K562 (cell line): ENCODE results near the gene MT4. TPM values are rescaled to one million over a fixed set of nuclear protein-coding genes. Genes with fewer than 3 reads are reported as not detected.
A peak's percentile ranks its signal among the peaks of the same experiment; 100 is the strongest.

Experiments
- BRF2 ChIP-seq: IDR thresholded peaks from 3 replicates; pipeline ENCODE4 v1.6.1; 2011; ENCODE audit warnings: borderline replicate concordance, mild to moderate bottlenecking; ENCODE audit not compliant: insufficient read length, insufficient read depth
- CBFA2T2 ChIP-seq: fragments of 450-650 bp; conservative IDR thresholded peaks from 2 replicates; pipeline ENCODE4 v1.6.1; 2017; ENCODE audit warnings: mild to moderate bottlenecking
- CBX2 ChIP-seq: fragments of 200-600 bp; sonication (generic); IDR thresholded peaks from one replicate; pipeline ENCODE4 v1.6.1; 2012; ENCODE audit warnings: mild to moderate bottlenecking, low read length, inconsistent platforms; ENCODE audit not compliant: insufficient read depth, poor library complexity, severe bottlenecking
- ERF ChIP-seq: fragments of 450-650 bp; formaldehyde crosslinking; IDR thresholded peaks from 2 replicates; pipeline ENCODE4 v1.4.0; 2020; ENCODE audit warnings: mild to moderate bottlenecking, mixed read lengths
- ETS1 ChIP-seq: conservative IDR thresholded peaks from 2 replicates; pipeline ENCODE4 v1.6.1; 2011; ENCODE audit warnings: low read depth, mild to moderate bottlenecking, low read length; ENCODE audit not compliant: control insufficient read depth
- FOXA3 ChIP-seq, 2 experiments: fragments of 450-650 bp in 1 of 2; sonication (generic) in 1 of 2; formaldehyde crosslinking; IDR thresholded peaks in 1 of 2; conservative IDR thresholded peaks in 1 of 2; 2 replicates each; pipeline versions ENCODE4 v1.4.0 to v1.8.0; 2020 to 2022; ENCODE audit warnings: mild to moderate bottlenecking in 2 of 2, missing genetic modification reagents in 1 of 2
- FOXP4 ChIP-seq: sonication (generic); formaldehyde crosslinking; IDR thresholded peaks from 2 replicates; pipeline ENCODE4 v1.8.0; 2022; ENCODE audit warnings: mild to moderate bottlenecking, missing genetic modification reagents, borderline replicate concordance
- GATAD2B ChIP-seq: fragments of 450-650 bp; IDR thresholded peaks from 2 replicates; pipeline ENCODE4 v1.6.1; 2017; ENCODE audit warnings: mild to moderate bottlenecking, borderline replicate concordance
- HEY1 ChIP-seq: fragments of 250-450 bp; sonication (Bioruptor Pico); IDR thresholded peaks from 2 replicates; pipeline ENCODE4 v1.5.0; 2020; ENCODE audit warnings: mild to moderate bottlenecking, moderate library complexity, borderline replicate concordance
- MBD1 ChIP-seq: fragments of 250-450 bp; sonication (Bioruptor Pico); IDR thresholded peaks from 2 replicates; pipeline ENCODE4 v1.8.0; 2022; ENCODE audit warnings: inconsistent platforms
- POU5F1 ChIP-seq: fragments of 150-350 bp; IDR thresholded peaks from 2 replicates; pipeline ENCODE4 v1.6.1; 2014; ENCODE audit warnings: borderline replicate concordance, low read length, low read depth, mild to moderate bottlenecking; ENCODE audit not compliant: partially characterized antibody
- RHOXF2B ChIP-seq: fragments of 250-450 bp; sonication (Bioruptor Pico); conservative IDR thresholded peaks from 2 replicates; pipeline ENCODE4 v1.5.1; 2021
- SAFB2 ChIP-seq: fragments of 200-400 bp; formaldehyde crosslinking; IDR thresholded peaks from 2 replicates; pipeline ENCODE4 v1.6.1; 2018; ENCODE audit warnings: borderline replicate concordance, low read length, low read depth, moderate library complexity; ENCODE audit not compliant: severe bottlenecking
- SREBF1 ChIP-seq: fragments of 150-350 bp; IDR thresholded peaks from 2 replicates; pipeline ENCODE4 v1.6.1; 2014; ENCODE audit warnings: antibody characterized with exemption, low read depth, low read length, borderline replicate concordance
- ZNF274 ChIP-seq: IDR thresholded peaks from 2 replicates; pipeline ENCODE4 v1.6.1; 2011; ENCODE audit warnings: low read depth, mild to moderate bottlenecking, low read length, moderate library complexity, borderline replicate concordance
- ZNF436 ChIP-seq: fragments of 250-450, 450-650 bp; sonication (Bioruptor Pico); formaldehyde crosslinking; IDR thresholded peaks from 2 replicates; pipeline ENCODE4 v1.7.0; 2020; ENCODE audit warnings: mild to moderate bottlenecking
- ZNF511 ChIP-seq: sonication (generic); formaldehyde crosslinking; IDR thresholded peaks from 2 replicates; pipeline ENCODE4 v1.8.0; 2022; ENCODE audit warnings: mild to moderate bottlenecking, missing genetic modification reagents
- ZNF584 ChIP-seq: fragments of 200-800 bp; sonication (Bioruptor generic); IDR thresholded peaks from 2 replicates; pipeline ENCODE4 v1.6.1; 2016; ENCODE audit warnings: low read depth, mild to moderate bottlenecking, missing genetic modification characterization, missing compliant biosample characterization
- ZNF717 ChIP-seq: fragments of 250-450 bp; sonication (Bioruptor Pico); IDR thresholded peaks from 2 replicates; pipeline ENCODE4 v1.5.0; 2021
- ZNF785 ChIP-seq: fragments of 250-450 bp; sonication (Bioruptor Pico); IDR thresholded peaks from 2 replicates; pipeline ENCODE4 v1.4.0; 2020; ENCODE audit warnings: mild to moderate bottlenecking
- polyA plus RNA-seq, 8 experiments: library from polyadenylated mRNA; depleted of rRNA in 4 of 8; stranded (reverse) in 5 of 8; unstranded in 3 of 8; fragments of >200 nt; fragmentation: Nextera tagmentation in 2 of 8; fragmentation: Illumina TruSeq in 1 of 8; extraction: Ambion mirVana in 2 of 8; extraction: Trizol in 1 of 8; gene quantifications; 2 replicates each; pipeline versions ENCODE4 v1.2.1 to v1.2.3, GENCODE V29; 2011 to 2014; ENCODE audit warnings: inconsistent platforms in 1 of 8, missing spikeins in 1 of 8
- total RNA-seq, 7 experiments: library from RNA; depleted of rRNA in 6 of 7; stranded (reverse); fragments of >200 nt in 6 of 7; fragmentation: Illumina TruSeq in 2 of 7; extraction: Trizol in 2 of 7; gene quantifications; 2 replicates each; pipeline versions ENCODE4 v1.2.1 to v1.2.3, GENCODE V29; 2011 to 2021; ENCODE audit warnings: low replicate concordance in 1 of 7

Gene MT4
- total and polyA plus RNA-seq, 9 of the 15 experiments (the other 6 are each of a cell fraction or from before 2014, with no cell fraction given), result not detected

- TF ChIP-seq ETS1 (0 out of 2 replicates have a peak, but pooled peaks have one; percentile 39), FOXP4 (CRISPR knock-in tag) (no peak), ZNF584 (CRISPR knock-in tag) (no peak), CBX2 (no peak), ZNF511 (CRISPR knock-in tag) (no peak), HEY1 (CRISPR knock-in tag) (no peak), SAFB2 (no peak), POU5F1 (peak; percentile 49), FOXA3 (CRISPR knock-in tag; conservative IDR thresholded peaks at IDR 0.05 in 1 of 2, IDR thresholded peaks at IDR 0.05 in 1 of 2) (no peak), MBD1 (no peak), BRF2 (no peak), SREBF1 (no peak), ZNF717 (CRISPR knock-in tag) (no peak), CBFA2T2 (no peak), ZNF785 (CRISPR knock-in tag) (no peak), ZNF436 (no peak), ERF (CRISPR knock-in tag) (peak; percentile 84), RHOXF2B (no peak), ZNF274 (no peak), GATAD2B (peak; percentile 65)
Observed at GRCh38 chr16:56608043-56608875, 43.4 kb downstream of the MT4 start, which contains the start of gene MT2A (continued).
